Activated gamma-delta T cell treated with Interleukin-2 at 50 U/mL for 16 hours (primary cell): ENCODE results near the gene CCT4.
"Not testable (repeated sequence)": the region's sequence is repeated elsewhere in the genome, so short reads cannot be mapped to it uniquely, and the experiment has no call there.

Experiments
- DNase-seq: peaks from one replicate; pipeline ENCODE4 v3.0.0-alpha.2; 2020

The CCT4 gene

DNA sequence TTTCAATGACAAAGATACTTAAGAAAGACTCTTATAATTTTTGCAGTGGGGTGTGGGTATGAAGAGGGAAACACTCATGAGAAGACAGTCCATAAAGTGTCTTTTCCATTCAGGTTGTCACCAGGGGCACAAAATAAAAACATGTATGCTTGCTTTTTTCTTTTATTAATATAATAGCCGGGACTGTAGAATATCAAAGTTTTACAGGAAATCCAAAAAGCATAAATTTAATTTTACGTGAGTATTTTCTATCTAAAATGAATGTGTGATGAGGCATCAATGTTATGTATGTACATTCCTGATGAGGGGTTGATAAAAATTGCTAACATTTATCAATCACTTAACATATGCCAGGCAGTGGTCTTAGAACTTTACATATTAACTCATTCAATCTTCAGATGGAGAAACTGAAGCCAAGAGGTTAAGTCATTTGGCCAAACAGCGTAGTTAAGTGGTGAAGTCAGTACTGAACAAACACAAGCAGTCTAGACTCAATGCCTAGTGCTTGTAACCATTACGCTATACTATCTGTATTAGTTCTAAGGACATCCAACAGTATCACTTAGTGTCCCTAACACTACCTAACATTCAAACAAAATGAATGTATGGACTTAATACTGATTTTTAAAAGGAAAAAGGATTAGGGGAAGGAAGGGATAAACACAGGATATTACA lies 10.7 kb downstream of the CCT4 start:
- DNase-seq, result no peak

DNA sequence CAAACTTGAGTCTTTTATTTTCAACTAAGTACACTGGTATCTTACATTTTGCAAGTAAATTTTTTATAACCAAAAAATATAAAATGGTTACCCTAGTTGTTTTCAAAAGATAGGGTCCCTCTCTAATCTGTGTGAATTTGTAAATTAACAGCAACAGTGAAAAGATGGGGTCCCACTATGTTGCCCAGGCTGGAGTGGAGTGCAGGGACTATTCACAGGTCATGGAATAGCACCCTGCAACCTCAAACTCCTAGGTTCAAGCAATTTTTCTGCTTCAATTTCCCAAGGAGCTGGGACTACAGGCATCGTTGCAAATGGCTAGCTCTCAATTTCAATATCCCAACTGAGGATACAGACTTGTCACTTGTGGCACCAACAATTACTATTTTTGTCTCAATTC lies 12.1 kb downstream of the CCT4 start:
- DNase-seq, result no peak

DNA sequence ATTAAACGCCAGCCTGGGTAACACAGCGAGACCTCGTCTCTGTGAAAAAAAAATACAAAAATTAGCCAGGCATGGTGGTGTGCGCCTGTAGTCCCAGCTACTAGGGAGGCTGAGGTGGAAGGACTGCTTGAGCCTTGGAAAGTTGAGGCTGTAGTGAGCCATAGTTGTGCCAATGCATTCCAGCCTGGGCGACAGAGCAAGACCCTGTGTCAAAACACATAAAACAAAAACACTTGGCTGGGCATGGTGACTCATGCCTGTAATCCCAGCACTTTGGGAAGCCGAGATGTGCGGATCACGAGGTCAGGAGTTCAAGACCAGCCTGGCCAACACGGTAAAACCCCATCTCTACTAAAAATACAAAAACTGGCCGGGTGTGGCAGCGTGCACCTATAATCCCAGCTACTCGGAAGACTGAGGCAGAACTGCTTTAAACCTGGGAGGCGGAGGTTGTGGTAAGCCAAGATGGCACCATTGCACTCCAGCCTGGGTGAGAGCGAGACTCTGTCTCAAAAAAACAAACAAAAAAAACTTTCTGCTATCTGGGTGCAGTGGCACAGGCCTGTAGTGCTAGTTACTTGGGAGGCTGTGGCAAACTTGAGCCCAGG lies 21.9 kb downstream of the CCT4 start:
- DNase-seq, result not testable (repeated sequence)

DNA sequence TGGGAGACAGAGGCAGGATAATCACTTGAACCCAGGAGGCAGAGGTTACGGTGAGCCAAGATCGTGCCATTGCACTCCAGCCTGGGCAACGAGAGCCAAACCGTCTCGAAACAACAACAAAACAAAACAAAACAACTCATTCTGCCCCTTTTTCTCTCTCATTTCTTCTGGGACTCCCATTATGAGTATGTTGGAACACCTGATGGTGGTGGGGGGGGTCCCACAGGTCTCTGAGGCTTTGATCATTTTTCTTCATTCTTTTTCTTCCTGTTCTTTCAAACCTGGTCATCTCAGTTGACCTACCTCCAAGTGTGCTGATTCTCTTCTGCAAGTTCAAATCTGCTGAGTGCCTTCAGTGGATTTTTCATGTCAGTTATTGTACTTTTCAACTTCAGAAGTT lies 26.4 kb downstream of the CCT4 start:
- DNase-seq, result no peak

DNA sequence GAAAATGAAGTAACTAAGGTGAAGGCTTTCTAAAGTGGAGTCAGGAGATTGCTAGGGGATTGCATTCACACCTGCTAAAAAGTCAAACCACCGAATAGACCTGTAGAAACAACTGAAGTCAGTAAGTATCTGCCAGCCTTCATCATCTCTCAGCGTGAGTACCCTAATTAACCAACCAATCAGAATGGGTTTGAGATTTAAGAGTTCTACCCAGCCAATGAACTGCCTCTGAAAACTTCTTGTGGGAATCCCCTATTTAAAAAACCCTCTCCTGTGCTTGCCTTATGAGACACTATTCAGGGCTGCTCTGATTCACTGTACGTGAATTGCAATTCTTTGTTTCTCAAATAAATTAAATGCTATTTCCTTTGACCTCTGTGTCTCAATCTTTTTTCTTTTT lies 31.2 kb downstream of the CCT4 start:
- no peak for DNase-seq

DNA sequence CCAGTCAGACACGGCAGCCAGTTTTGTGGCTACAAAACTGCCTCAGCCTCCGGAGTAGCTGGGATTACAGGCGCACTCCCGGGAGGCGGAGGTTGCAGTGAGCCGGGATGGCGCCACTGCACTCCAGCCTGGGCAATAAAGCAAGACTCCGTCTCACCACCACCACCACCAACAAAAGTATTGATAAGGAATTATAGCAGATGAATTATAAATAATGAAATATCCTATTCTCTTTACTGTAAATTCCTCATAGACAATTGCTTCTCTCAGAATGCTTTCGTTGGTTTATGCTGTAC lies 33.2 kb downstream of the CCT4 start:
- no peak for DNase-seq

DNA sequence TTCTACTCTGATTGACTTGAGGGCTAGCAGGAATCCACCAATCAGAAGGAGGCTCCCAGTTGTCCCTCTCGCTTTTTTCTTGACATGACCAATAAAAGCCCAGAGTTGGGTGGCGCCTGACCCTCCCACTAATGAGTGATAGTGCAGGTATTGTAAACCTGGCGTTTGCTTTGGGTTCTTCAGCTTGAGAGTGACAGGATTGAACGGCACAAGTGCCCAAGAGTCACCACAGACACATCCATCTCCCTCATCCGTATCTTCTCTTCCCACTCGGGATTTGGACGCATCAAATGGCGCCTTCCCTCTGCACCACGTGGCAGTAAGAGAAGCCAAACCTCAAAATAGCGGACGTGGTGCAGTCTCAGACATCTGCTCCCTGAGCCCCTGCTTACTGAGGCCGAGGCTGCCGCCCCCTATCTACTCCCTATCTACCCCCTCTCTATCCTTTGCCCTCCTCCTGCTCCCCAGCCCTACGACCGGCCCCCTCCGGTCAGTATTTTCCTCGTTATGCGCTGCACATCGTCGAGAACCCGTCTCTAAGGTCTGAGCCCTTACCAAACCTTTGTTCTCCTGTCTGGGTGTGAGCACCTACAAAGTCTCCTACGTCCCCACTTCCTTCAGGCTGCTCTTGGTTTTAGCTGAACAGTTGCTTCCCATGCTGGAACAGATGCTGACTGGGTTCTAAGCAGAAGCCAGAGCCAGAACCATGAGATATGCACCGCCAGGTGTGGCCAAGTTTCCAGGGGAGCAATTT lies 33.7 kb downstream of the CCT4 start:
- peak; percentile 88 for DNase-seq

DNA sequence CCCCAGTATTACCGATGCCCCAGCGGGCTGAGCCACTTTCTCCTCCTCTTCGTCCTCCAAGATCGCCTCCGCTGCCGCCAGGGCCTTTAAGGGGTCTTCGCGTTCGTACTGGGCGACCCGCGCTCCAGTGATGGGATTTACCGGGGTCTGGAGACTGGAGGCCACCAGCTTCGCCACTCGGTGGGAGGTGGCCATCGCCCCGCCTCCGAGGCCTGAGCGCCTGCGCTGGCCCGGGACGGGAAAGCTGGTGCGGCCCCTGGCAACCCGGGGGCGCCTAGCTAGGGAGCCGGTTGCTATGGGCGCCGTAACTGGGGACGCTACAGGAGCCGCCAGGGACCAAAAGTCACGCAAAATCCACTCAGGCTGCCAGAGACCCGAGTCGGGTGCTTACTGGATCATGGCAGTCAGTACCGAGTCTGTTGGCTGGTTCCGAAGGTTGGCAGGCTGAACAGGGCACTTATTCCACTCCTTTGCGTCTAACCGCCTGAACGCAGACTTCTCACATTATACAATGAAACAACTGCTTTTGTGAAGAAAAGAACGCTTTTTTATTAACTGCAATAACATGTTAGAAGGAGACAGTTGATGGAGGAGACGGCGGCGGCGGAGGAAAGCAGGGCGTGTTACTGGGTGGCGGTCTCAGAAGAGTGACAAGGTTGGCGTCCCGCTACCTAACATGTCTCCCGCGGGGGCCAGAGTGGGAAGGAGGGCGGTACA lies 34.5 kb downstream of the CCT4 start, which contains the start of gene FAM161A:
TSS of gene FAM161A (minus strand) at position 214 of the 717 bp plus-strand sequence. CDS start at position 195, 19 bp downstream.
- peak; percentile 69 for DNase-seq

DNA sequence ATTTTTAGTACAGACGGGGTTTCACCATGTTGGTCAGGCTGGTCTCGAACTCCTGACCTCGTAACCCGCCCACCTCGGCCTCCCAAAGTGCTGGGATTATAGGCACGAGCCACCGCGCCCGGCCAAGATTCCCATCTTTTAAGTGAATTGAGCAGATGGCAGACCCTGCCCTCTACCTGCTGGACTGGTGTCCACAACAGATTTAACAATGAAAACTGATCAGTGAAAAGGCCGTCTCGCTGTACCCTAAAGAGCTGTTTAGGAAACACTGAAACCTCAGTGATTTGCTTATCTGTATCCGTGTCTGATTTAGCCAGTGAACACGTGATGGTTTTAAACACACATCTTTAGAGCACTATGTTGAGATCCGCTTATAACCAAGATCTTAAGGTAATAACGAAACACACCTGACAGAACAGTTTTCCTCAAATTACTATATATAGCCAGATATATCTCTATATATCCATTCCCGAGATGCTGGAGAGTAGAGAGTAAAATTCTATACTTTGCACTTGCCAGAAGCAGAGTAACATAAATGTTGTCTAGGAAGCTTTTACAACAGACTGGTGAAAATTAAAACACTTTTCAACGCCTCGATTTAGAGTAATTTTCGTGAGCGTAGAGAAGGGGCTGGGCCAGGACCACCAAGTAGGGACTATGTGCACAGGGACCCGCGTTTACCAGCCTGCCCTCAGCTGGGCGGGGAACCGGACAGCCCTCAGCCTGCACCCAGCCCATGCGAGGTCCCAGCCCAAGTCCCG lies 35.2 kb downstream of the CCT4 start:
- no peak for DNase-seq

DNA sequence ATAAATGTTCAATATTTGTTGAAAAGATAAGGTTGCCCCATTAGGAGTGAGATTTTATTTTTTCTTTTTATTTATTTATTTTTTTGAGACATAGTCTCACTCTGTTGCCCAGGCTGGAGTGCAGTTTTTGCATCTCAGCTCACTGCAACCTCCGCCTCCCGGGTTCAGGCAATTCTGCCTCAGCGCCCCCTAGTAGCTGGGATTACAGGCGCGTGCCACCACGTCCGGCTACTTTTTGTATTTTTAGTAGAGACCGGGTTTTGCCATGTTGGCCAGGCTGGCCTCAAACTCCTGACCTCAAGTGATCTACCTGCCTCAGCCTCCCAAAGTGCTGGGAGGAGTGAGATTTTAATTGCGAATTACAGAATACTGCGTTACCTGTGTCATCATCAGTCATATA lies 37.2 kb downstream of the CCT4 start:
- not testable (repeated sequence) for DNase-seq

DNA sequence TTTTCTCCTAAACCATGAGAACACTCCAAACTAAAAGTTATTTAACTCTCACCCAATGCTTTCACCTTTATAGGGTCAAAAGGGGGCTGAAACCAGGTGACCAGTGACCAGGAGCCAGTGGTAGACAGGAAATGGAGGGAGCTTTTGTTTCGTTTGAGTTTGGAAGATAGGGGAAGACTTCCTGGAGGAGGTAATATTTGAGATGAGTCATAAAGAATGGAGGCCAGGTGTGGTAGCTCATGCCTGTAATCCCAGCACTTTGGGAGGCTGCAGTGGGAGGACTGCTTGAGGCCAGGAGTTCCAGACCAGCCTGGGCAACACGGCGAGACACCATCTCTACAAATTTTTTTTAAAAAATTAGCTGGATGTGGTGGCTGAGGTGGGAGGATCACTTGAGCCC lies 43.1 kb downstream of the CCT4 start:
- no peak for DNase-seq

DNA sequence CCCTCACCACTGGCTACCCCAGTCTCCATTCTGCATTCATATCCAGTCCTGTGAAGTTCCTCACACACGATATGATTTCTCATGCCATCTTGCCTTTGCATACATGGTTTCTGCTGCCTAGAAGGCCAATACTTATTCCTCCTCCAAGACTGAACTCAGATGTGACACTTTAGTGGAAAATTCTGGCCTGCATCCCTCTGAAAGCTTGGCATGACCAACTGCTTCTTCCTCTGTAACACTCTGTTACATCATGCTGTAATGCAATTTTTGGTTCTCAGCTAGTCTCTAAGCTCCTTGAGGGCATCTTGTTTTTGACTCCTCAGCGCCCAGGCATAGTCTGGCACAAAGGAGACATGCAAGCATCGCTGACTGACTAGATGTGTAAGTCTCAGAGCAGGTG lies 47.2 kb downstream of the CCT4 start:
- DNase-seq, result no peak

DNA sequence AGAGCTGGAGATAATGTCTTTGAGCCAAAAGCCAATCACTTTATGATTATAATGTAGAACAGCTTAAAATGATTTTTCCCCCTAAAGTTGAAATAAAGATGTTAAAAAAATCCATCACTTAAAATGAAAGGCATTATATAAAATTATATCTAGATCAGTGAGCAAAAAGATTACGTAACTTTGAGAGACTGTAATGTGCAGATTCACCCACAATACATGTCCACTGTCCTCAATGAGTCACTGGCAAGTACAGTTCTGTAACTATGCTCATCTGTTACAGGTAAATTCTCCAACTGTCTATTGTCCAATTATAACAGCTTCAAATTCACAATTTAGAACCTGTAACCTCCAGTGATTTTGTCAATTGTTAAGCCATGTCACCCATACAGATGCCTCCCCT lies 53.6 kb downstream of the CCT4 start:
- no peak for DNase-seq

DNA sequence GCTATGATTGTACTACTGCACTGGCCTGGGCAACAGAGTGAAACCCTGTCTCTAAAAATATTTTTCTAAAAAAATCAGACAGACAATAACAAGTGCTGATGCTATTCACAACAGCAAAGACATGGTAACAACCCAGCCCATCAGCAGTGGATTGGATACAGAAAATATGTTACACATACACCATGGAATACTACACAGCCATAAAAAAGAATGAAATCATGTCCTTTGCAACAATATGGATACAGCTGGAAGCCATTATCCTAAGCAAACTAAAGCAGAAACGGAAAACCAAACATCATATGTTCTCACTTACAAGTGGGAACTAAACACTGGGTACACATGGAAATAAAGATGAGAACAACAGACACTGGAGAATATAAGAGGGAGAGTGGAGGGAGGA lies 54.5 kb downstream of the CCT4 start:
- no peak for DNase-seq

DNA sequence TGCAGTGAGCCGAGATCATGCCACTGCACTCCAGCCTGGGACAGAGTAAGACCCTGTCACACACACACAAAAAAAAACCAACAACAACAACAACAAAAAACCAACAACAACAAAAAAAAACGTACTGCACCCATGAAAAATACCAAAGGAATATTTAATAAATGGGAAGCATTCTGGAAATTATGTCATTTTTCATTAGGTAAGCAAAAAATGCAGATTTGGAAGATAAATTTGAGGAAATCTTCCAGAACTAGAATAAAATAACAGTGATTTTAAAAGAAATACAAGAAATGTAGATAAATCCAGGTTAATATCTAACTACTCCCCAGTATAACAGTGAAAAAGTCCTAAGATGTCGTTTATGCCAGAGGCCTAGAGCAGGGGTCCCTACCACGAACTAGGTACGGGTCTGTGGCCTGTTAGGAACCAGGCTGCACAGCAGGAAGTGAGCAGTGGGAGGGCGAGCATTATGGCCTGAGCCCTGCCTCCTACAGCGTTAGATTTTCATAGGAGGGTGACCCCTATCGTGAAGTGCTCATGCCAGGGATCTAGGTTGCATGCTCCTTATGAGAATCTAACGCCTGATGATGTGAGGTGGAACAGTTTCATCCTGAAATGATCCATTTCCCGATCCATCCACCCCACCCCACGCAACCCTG lies 56.1 kb downstream of the CCT4 start:
- DNase-seq, result no peak

DNA sequence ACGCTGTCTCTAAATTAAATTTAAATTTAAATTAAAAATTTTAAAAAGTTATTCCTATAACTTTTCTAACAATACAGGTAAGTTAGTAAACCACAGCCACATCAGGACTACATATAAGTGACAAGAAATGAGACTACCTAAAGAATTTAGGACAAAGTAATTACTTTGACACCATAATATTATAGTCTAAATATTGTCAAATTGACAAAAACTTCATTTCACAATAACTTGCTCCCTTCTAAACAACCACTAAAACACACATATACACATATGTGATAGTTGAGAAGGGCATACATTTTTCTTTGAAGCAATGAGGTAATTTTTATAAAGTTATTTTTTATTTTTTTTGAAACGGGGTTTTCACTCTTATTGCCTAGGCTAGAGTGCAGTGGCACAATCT lies 66.2 kb downstream of the CCT4 start:
- no peak for DNase-seq
